PC-9 (cell line): ENCODE data around the gene ZBED1.

ENCODE experiments used
- CTCF ChIP-seq: fragments of 200-600 bp; sonication (generic); conservative IDR thresholded peaks from 2 replicates; pipeline ENCODE4 v1.6.1; 2017; ENCODE audit warnings: mixed run types, antibody characterized with exemption, mild to moderate bottlenecking, moderate library complexity
- EZH2 ChIP-seq: fragments of 200-600 bp; sonication (generic); IDR thresholded peaks from 2 replicates; pipeline ENCODE4 v1.8.0; 2017; ENCODE audit warnings: antibody characterized with exemption, low read depth

- TF ChIP-seq CTCF (no peak), EZH2 (no peak)
Measured at GRCh38 chrX:2447484-2447883, 53.3 kb downstream of the ZBED1 start.
